Loucy (cell line): ENCODE measurements around the gene TSPAN31.

ENCODE experiments used
- H2AFZ ChIP-seq: fragments of 200-600 bp; sonication (generic); 2 replicates; pipeline ENCODE4 v1.6.0; 2016; ENCODE audit warnings: antibody characterized with exemption, mild to moderate bottlenecking, low read length, moderate library complexity
- H3F3A ChIP-seq: fragments of 200-600 bp; 2 replicates; pipeline ENCODE4 v1.6.0; 2016; ENCODE audit warnings: antibody characterized with exemption, low read depth, mild to moderate bottlenecking
- H3K27me3 ChIP-seq: fragments of 200-600 bp; sonication (generic); 2 replicates; pipeline ENCODE4 v1.6.1; 2014; ENCODE audit warnings: low read length, mild to moderate bottlenecking; ENCODE audit not compliant: insufficient read depth, poor library complexity, severe bottlenecking
- H3K36me3 ChIP-seq: fragments of 200-600 bp; sonication (generic); 2 replicates; pipeline ENCODE4 v1.6.1; 2016; ENCODE audit warnings: low read length; ENCODE audit not compliant: insufficient read depth
- H3K4me1 ChIP-seq: fragments of 200-600 bp; sonication (generic); 2 replicates; pipeline ENCODE4 v1.5.1; 2014; ENCODE audit warnings: low read length, mild to moderate bottlenecking; ENCODE audit not compliant: insufficient read depth, poor library complexity, severe bottlenecking
- H3K4me2 ChIP-seq: fragments of 200-600 bp; sonication (generic); 2 replicates; pipeline ENCODE4 v1.6.0; 2014; ENCODE audit warnings: antibody characterized with exemption, low read length, low read depth, mild to moderate bottlenecking; ENCODE audit not compliant: poor library complexity, severe bottlenecking
- H3K4me3 ChIP-seq: fragments of 200-600 bp; sonication (generic); 2 replicates; pipeline ENCODE4 v1.5.1; 2014; ENCODE audit warnings: low read length, mild to moderate bottlenecking, mixed read lengths; ENCODE audit not compliant: poor library complexity, severe bottlenecking
- H3K79me2 ChIP-seq: fragments of 200-600 bp; sonication (generic); 2 replicates; pipeline ENCODE4 v1.6.1; 2014; ENCODE audit warnings: low read length; ENCODE audit not compliant: insufficient read depth
- H3K9ac ChIP-seq: fragments of 200-600 bp; sonication (generic); 2 replicates; pipeline ENCODE4 v1.6.0; 2014; ENCODE audit warnings: mild to moderate bottlenecking, low read depth, low read length, moderate library complexity; ENCODE audit not compliant: poor library complexity, severe bottlenecking
- H3K9me2 ChIP-seq: fragments of 200-600 bp; sonication (generic); replicated peaks from 2 replicates; pipeline ENCODE4 v1.6.1; 2016; ENCODE audit warnings: low read depth, low read length, mixed read lengths
- H3K9me3 ChIP-seq: fragments of 200-600 bp; sonication (generic); 2 replicates; pipeline ENCODE4 v1.6.1; 2014; ENCODE audit warnings: mild to moderate bottlenecking, antibody characterized with exemption, low read length, low read depth; ENCODE audit not compliant: insufficient read depth
- H4K20me1 ChIP-seq: fragments of 200-600 bp; sonication (generic); 2 replicates; pipeline ENCODE4 v1.6.0; 2014; ENCODE audit warnings: antibody characterized with exemption, low read length, mild to moderate bottlenecking; ENCODE audit not compliant: insufficient read depth, poor library complexity, severe bottlenecking
- EZH2phosphoT487 ChIP-seq: fragments of 200-600 bp; IDR thresholded peaks from 2 replicates; pipeline ENCODE4 v1.6.1; 2018; ENCODE audit warnings: antibody characterized with exemption, mild to moderate bottlenecking, moderate library complexity, borderline replicate concordance
- TF ChIP-seq, protein P1 (sequence below): fragments of 200-600 bp; sonication (generic); conservative IDR thresholded peaks from 2 replicates; pipeline ENCODE4 v1.5.1; 2014; ENCODE audit warnings: mild to moderate bottlenecking, antibody characterized with exemption, low read length

Gene TSPAN31

GRCh38 chr12:57738661-57739237, 6.1 kb upstream of the TSPAN31 start, which contains the start of gene AGAP2:
Gene AGAP2, minus strand, starts transcription at chr12:57738742. Its CDS starts 496 bp downstream, at chr12:57738246.
- H4K20me1 ChIP-seq = peaks cover 48% of the 10 kb centered on the region
- no peaks in the 10 kb centered on the region for H3K9me3 ChIP-seq
- H3K4me2 ChIP-seq = peak within 1 kb of the TSS; percentile 95
- TF ChIP-seq, protein P1, sequence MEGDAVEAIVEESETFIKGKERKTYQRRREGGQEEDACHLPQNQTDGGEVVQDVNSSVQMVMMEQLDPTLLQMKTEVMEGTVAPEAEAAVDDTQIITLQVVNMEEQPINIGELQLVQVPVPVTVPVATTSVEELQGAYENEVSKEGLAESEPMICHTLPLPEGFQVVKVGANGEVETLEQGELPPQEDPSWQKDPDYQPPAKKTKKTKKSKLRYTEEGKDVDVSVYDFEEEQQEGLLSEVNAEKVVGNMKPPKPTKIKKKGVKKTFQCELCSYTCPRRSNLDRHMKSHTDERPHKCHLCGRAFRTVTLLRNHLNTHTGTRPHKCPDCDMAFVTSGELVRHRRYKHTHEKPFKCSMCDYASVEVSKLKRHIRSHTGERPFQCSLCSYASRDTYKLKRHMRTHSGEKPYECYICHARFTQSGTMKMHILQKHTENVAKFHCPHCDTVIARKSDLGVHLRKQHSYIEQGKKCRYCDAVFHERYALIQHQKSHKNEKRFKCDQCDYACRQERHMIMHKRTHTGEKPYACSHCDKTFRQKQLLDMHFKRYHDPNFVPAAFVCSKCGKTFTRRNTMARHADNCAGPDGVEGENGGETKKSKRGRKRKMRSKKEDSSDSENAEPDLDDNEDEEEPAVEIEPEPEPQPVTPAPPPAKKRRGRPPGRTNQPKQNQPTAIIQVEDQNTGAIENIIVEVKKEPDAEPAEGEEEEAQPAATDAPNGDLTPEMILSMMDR = no peak
- TF ChIP-seq EZH2phosphoT487 = no peak
- H3K4me1 ChIP-seq = peaks cover 29% of the 10 kb centered on the region
- peak within 1 kb of the TSS; percentile 80 for H3K4me3 ChIP-seq
- H3K36me3 ChIP-seq = peaks cover 15% of the 10 kb centered on the region; the same call in 1 of the 2 replicates
- no peaks in the 10 kb centered on the region for H3F3A ChIP-seq
- H3K79me2 ChIP-seq = peaks cover 71% of the 10 kb centered on the region
- no peaks in the 10 kb centered on the region for H3K27me3 ChIP-seq
- H2AFZ ChIP-seq = no peak within 1 kb of the TSS
- H3K9ac ChIP-seq = peak within 1 kb of the TSS; percentile 75
- H3K9me2 ChIP-seq = no peaks in the 10 kb centered on the region

GRCh38 chr12:57739387-57739786, 5.5 kb upstream of the TSPAN31 start:
- peak overlapping the region; percentile 75 for H3K9ac ChIP-seq
- no peaks in the 10 kb centered on the region for H3K9me2 ChIP-seq
- H3K4me3 ChIP-seq = peak overlapping the region; percentile 80
- no peaks in the 10 kb centered on the region for H3F3A ChIP-seq
- no peaks in the 10 kb centered on the region for H3K27me3 ChIP-seq
- no peaks in the 10 kb centered on the region for H3K9me3 ChIP-seq
- H4K20me1 ChIP-seq = peaks cover 48% of the 10 kb centered on the region
- peak overlapping the region; percentile 95 for H3K4me2 ChIP-seq
- H3K79me2 ChIP-seq = peaks cover 71% of the 10 kb centered on the region
- peaks cover 29% of the 10 kb centered on the region for H3K4me1 ChIP-seq
- no peak overlapping the region for H2AFZ ChIP-seq
- no peak for TF ChIP-seq EZH2phosphoT487
- TF ChIP-seq, protein P1 = no peak
- H3K36me3 ChIP-seq = peaks cover 9% of the 10 kb centered on the region; the same call in 1 of the 2 replicates

- Histone ChIP-seq H3K9ac (peak overlapping the region; percentile 75), H4K20me1 (peaks cover 48% of the 10 kb centered on the region), H3K9me2 (no peaks in the 10 kb centered on the region), H3F3A (no peaks in the 10 kb centered on the region), H2AFZ (no peak overlapping the region), H3K79me2 (peaks cover 67% of the 10 kb centered on the region), H3K9me3 (no peaks in the 10 kb centered on the region), H3K36me3 (peaks cover 2% of the 10 kb centered on the region; the same call in 1 of the 2 replicates), H3K27me3 (no peaks in the 10 kb centered on the region), H3K4me1 (peaks cover 31% of the 10 kb centered on the region), H3K4me2 (peak overlapping the region; percentile 95), H3K4me3 (peak overlapping the region; percentile 80)
- no peak for TF ChIP-seq EZH2phosphoT487
- TF ChIP-seq, protein P1 = no peak
Measured at GRCh38 chr12:57739914-57740538, 4.8 kb upstream of the TSPAN31 start.
